HUDEP-2 (cell line): Measurements from ENCODE around the gene ATP6V0A4.

Source experiments
- DNase-seq, 76 experiments: peaks; one replicate each; lab custom pipeline; 2025; ENCODE audit not compliant: unreplicated experiment in 76 of 76; lab: John Stamatoyannopoulos, UW

ATP6V0A4 gene

DNA sequence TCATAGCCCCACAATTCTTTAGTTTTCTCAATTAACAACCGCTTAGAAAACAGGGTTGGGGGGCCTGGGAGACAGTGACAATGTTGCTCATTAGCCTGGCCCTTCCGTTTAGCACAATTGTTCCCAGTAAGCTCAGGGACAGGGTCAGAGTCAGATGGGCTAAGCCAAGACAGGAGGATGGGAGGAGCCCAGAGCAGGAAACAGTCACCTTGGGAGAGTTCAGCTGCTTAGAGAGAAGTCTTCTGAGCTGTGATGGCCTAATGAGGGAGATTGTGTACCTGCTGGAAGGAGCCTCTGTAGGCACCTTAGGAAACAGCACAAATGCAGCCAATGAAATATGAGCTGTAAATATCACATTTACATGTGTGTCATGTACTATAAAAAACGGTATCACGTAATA lies 132.7 kb downstream of the ATP6V0A4 start:
- DNase-seq, result no peak

DNA sequence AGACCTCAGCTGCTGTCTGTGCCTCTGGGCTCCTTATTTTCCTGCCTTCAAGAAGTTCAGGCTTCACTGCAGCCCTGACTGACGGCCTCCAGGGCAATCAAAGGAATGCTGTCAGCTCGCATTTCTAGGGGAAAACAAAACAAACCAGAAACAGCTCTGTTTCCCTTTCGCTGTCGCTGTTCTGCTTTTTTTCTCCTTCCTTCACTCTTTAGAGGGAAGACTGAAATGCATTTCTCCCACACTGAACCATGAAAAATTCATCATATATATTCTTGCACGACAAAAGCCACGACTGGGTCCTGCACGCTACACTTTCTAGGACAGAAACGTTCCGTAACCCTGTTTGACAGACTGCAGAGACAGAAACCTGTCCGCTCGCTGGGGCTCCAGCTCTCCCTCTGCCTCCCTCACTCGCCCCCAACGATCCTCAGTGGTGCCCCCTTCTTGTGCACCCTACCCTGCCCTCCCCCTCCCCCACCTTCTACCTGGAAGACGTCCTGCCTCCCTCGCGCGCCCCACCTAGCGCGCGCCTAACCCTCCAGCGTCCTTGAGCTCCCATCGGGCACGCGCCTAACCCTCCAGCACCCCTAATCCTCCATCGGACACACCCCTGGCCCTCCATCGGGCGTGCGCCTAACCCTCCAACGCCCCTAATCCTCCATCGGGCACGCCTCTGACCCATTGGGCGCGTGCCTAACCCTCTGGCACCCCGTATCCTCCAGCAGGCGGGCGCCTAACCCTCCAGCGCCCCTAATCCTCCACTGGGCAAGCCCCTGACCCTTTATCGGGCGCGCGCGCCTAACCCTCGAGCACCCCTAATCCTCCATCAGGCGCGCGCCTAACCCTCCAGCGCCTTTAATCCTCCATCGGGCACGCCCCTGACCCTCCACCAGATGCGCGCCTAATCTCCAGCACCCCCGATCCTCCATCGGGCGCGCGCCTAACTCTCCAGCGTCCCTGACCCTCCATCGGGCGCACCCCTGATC lies 134.0 kb downstream of the ATP6V0A4 start:
- no peak for DNase-seq

GRCh38 chr7:138662991-138663320 lies 135.0 kb downstream of the ATP6V0A4 start:
- DNase-seq, result no peak

DNA sequence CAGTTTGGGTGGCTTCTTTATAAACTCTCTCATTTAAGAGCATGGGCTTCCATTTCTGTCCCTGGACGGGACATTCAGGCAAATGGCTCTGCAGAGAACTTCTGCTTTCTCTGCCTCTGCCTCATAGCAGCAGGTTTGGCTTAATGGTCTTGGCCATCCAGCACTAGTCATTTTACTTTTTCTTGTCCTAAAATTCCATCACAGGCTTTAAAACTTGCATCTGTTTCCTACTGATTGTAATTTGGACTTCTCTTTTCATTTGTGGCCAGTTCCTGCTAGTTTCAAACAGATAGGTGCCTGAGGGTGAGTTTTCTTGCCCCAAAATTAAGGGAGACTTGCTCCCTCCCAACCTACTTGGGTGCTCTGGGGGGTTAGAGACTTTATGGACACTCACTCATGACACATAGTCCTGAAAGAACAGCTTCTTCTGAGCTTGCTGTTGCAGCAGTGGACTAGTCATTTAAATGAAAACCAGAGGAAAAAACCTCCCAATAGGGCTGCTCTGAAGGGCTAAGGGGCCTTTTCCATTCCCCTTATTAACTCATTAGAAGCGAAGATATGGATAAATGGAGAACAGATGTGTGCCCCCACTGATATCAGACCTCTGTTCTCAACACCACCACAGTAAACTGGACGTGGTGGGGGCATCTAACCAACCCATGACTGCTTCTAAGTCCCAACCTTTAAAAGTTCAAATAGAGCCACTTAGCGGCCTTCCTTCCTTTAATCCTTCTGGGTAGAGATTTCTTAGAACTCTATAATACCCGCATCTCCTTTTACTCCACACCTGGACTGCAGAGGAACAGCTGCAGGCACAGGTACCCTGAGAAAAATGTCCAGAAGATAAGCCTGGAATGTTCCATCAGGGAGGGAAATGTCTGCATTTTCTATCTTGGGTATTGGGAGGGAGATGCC lies 135.7 kb downstream of the ATP6V0A4 start:
- no peak for DNase-seq

GRCh38 chr7:138661069-138661635 lies 136.8 kb downstream of the ATP6V0A4 start:
- no peak for DNase-seq

- no peak for DNase-seq
Observed at GRCh38 chr7:138658889-138659288, 139.1 kb downstream of the ATP6V0A4 start.

DNA sequence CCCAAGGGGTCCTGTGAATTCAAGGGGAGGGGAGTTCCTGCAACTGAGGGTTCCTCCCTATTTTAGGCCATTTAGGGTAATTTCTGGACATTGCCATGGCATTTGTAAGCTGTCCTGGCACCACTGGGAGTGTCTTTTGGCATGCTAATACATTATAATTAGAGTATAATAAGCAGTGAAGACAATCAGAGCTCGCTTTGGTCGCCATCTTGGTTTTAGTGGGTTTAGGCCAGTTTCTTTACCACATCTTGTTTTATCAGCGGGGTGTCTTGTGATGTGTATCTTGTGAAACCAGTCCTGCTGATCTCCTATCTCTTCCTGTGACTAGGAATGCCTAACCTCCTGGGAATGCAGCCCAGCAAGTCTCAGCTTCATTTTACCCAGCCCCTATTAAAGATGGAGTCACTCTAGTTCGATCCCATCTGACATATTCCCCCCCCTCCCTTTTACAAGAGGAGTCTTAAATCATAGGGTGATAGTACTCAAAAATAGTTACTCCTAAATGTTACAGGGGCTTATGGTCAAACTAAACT lies 140.1 kb downstream of the ATP6V0A4 start:
- no peak for DNase-seq

- no peak for DNase-seq
Observed at GRCh38 chr7:138656952-138657351, 141.0 kb downstream of the ATP6V0A4 start.
